GM23248 (cell line): ENCODE measurements around the gene KHSRP.

Experiments used
- EZH2 ChIP-seq: fragments of 200-600 bp; sonication (generic); IDR thresholded peaks from 2 replicates; pipeline ENCODE4 v1.6.1; 2018; ENCODE audit warnings: antibody characterized with exemption, mild to moderate bottlenecking; ENCODE audit not compliant: insufficient read depth, poor library complexity, severe bottlenecking
- EZH2phosphoT487 ChIP-seq: fragments of 200-600 bp; sonication (generic); IDR thresholded peaks from 2 replicates; pipeline ENCODE4 v1.6.1; 2018; ENCODE audit warnings: antibody characterized with exemption, moderate library complexity, mild to moderate bottlenecking, low read depth; ENCODE audit not compliant: insufficient read depth

DNA sequence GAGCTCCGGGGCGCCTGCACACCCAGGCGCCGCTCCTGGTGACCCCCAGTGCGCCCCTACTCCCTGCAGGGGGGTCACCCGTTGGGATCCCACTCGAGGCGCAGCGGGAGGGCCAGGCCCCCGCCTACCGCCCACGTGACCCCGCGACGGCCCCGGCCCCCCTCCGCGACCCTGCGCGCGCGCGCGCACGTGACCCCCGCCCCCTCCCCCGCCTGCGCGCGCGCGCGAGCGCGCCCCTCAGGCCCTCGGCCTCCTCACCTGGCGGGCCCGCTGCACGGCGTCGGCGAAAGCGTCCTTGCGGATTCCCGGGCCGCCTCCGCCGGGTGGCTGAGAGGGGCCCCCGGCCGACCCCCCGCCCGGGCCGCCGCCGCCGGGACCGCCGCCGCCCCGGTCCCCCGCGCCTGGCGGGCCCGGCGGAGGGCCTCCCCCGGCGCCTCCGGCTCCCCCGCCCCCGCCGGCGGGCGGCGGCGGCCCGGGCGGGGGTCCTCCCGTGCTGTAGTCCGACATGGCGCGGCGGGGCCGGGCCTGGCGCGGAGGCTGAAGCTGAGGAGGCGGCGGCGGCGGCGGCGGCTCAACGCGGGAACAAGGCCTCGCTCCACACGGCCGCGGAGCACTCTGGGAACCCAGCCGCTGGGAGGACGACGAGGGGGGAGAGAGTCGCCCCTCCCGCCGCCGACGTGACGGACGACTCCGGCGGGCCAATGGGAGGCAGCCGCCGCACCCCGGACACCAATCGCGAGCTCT lies at the start of gene KHSRP:
- TF ChIP-seq EZH2phosphoT487 (no peak), EZH2 (no peak)
